Thymus (tissue), 11 donors: ENCODE results near the gene HSF4. TPM values are rescaled to one million over a fixed set of nuclear protein-coding genes. Genes with fewer than 3 reads are reported as not detected.

Experiments used
- DNase-seq, 9 donors: peaks; one replicate each; pipeline ENCODE4 v3.0.0-alpha.2; 2013; ENCODE audit warnings: low spot score in 9 of 9, low read depth in 6 of 9, missing footprints in 1 of 9
- H3K27ac ChIP-seq, 2 donors: one replicate each; pipeline ENCODE4 v1.5.1; 2013; ENCODE audit warnings: control low read depth in 1 of 2, low read depth in 1 of 2, low read length in 1 of 2, mild to moderate bottlenecking in 1 of 2, moderate library complexity in 1 of 2
- H3K27me3 ChIP-seq, 2 donors: one replicate each; pipeline ENCODE4 v1.5.1; 2013; ENCODE audit warnings: low read length in 1 of 2; ENCODE audit not compliant: control insufficient read depth in 2 of 2, insufficient read depth in 1 of 2
- H3K36me3 ChIP-seq, 2 donors: one replicate each; pipeline ENCODE4 v1.5.1; 2013; ENCODE audit warnings: low read length in 1 of 2, mild to moderate bottlenecking in 1 of 2, moderate library complexity in 1 of 2; ENCODE audit not compliant: control insufficient read depth in 2 of 2, insufficient read depth in 2 of 2
- H3K4me1 ChIP-seq, 2 donors: one replicate each; pipeline ENCODE4 v1.5.1; 2013; ENCODE audit warnings: low read length in 2 of 2; ENCODE audit not compliant: control insufficient read depth in 2 of 2, insufficient read depth in 2 of 2
- H3K4me3 ChIP-seq, 2 donors: one replicate each; pipeline ENCODE4 v1.5.1; 2013; ENCODE audit warnings: low read length in 2 of 2, control low read depth in 1 of 2, mild to moderate bottlenecking in 1 of 2
- H3K9me3 ChIP-seq, 2 donors: one replicate each; pipeline ENCODE4 v1.5.1; 2013; ENCODE audit warnings: low read length in 1 of 2, mild to moderate bottlenecking in 1 of 2; ENCODE audit not compliant: control insufficient read depth in 2 of 2, insufficient read depth in 1 of 2
- WGBS: extraction: QIAGEN DNeasy Blood & Tissue Kit; methylation state at CpG from one replicate; pipeline ENCODE4 v1.1.7; 2013; 5-methylcytosine and 5-hydroxymethylcytosine counted together
- polyA plus RNA-seq: library from polyadenylated mRNA; stranded (reverse); fragments of 200-250 nt; gene quantifications from one replicate; pipeline ENCODE4 v1.2.3, GENCODE V29; 2013
- total RNA-seq: library from RNA; stranded (reverse); fragments of 120-200 nt; gene quantifications from one replicate; pipeline ENCODE4 v1.2.4, GENCODE V29; 2013
- donor health status: healthy.

HSF4 gene
- total and polyA plus RNA-seq, 2 donors, result 4.1 to 50.8 TPM

DNA sequence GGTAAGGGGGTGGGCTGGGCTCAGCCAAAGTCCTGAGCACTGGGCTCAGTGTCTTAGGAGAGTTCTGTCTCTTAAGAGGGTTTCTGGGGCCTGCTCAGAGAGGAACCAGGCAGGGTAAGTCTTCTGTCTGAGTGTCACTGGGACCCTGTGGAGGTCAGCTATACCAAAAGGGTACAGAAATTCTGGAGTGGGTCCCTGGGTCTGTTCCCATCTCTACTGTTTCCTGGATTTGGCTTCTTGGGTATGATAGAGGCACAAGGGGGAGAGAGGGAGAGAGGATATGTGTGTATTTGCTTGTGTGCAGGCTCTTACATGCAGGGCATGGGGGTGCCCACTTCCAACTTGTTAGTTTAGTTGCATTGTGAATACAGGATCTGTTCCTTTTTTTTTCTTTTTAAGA is 29.0 kb downstream of the HSF4 start:
- Histone ChIP-seq H3K27me3 (peaks cover 0 to 9% of the 10 kb centered on the region in 2 donors), H3K4me1 (peaks cover 19 to 21% of the 10 kb centered on the region in 2 donors), H3K36me3 (peaks cover 43 to 52% of the 10 kb centered on the region in 2 donors), H3K27ac (no peak overlapping the region), H3K4me3 (no peak overlapping the region), H3K9me3 (no peaks in the 10 kb centered on the region)
- no peak for DNase-seq

DNA sequence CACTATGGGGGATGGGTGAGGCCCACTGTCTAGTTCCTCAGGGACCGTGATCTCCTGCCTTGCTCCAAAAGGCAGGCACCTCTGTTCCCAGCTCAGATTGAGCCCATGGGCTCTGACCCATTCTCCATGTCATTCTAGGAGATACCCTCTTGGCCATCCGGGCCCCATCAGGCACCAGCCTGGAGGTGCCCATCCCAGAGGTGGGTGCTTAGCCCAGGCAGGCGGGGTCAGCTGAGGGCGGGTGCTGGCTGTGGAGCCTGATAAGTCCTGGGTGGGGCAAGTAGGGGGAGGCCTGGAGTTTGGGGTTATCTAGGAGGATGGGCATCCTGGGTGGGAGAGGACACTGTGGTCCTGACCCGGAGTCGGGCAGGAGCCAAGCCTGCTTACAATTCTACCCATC is 29.7 kb downstream of the HSF4 start:
- WGBS, result 96% methylated on average over 6 of the region's 6 CpGs

DNA sequence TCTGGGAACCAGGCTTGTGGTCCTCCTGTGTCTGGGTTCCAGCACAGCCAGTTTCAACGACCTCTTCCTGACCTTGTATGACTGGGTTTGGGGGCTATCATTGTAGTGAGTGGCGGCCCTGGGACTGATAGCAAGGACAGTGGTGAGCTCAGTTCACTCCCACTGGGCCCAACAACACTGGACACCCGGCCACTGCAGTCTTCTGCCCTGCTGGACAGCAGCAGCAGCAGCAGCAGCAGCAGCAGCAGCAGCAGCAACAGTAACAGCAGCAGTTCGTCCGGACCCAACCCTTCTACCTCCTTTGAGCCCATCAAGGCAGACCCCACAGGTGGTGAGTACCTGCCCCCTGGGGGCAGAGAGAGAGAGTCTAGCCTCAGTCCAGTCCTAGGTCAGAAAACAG is 31.1 kb downstream of the HSF4 start:
- H3K4me1 ChIP-seq, result peaks cover 19 to 21% of the 10 kb centered on the region in 2 donors
- no peaks in the 10 kb centered on the region for H3K9me3 ChIP-seq
- no peak overlapping the region for H3K27ac ChIP-seq
- peaks cover 61 to 63% of the 10 kb centered on the region in 2 donors for H3K36me3 ChIP-seq
- no peaks in the 10 kb centered on the region for H3K27me3 ChIP-seq
- no peak overlapping the region for H3K4me3 ChIP-seq
- DNase-seq, result no peak
- 97% methylated on average over 5 of the region's 5 CpGs for WGBS

More for the DNA sequence above, 29.7 kb downstream of the HSF4 start:
- Histone ChIP-seq H3K4me1 (peaks cover 19 to 21% of the 10 kb centered on the region in 2 donors), H3K9me3 (no peaks in the 10 kb centered on the region), H3K27ac (no peak overlapping the region), H3K4me3 (no peak overlapping the region), H3K27me3 (peaks cover 0 to 7% of the 10 kb centered on the region in 2 donors), H3K36me3 (peaks cover 49 to 54% of the 10 kb centered on the region in 2 donors)
- DNase-seq, result no peak

DNA sequence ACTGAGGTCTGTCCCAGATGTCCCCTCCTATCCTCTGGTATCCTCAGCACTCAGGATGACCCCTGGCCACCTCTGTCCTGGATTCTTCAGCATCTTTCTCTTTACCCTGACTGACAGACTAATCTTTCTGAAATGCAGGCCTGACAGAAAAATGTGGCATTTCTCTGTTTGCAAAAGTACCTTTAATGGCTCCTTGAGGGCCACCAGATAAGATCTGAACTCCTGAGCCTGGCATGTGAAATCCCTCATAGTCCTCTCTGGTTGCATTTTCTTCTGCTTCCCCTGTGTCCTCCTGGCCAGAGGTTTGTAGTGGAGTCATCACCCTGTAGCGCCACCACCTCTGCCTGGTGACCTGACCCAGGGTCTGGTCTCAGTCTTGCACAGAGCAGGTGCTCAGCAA is 32.3 kb downstream of the HSF4 start:
- peaks cover 68 to 75% of the 10 kb centered on the region in 2 donors for H3K36me3 ChIP-seq
- DNase-seq, result no peak
- no peaks in the 10 kb centered on the region for H3K9me3 ChIP-seq
- 98% methylated on average over 1 of the region's 1 CpG for WGBS
- H3K4me3 ChIP-seq, result no peak overlapping the region
- H3K27me3 ChIP-seq, result no peaks in the 10 kb centered on the region
- H3K27ac ChIP-seq, result no peak overlapping the region
- H3K4me1 ChIP-seq, result peaks cover 13 to 15% of the 10 kb centered on the region in 2 donors

DNA sequence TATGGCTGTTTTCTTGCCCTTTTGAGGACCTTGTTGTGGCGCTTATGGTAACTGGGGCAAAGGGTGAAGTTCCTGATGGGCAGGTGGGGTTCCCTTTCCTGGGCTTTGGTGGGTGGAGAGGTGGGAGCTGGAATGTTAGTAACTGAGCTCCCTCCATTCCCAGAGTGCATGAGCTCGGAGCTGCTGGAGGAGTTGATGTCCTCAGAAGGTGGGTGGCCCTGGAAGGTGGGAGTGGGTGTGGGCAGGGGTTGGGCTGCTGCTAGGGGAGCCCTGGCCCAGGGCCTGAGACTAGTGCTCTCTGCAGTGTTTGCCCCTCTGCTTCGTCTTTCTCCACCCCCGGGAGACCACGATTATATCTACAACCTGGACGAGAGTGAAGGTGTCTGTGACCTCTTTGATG is 33.2 kb downstream of the HSF4 start:
- Histone ChIP-seq H3K27ac (no peak overlapping the region), H3K36me3 (peaks cover 76 to 83% of the 10 kb centered on the region in 2 donors), H3K9me3 (no peaks in the 10 kb centered on the region), H3K4me1 (peaks cover 9 to 11% of the 10 kb centered on the region in 2 donors), H3K27me3 (no peaks in the 10 kb centered on the region), H3K4me3 (no peak overlapping the region)
- 90% methylated on average over 6 of the region's 6 CpGs for WGBS
- DNase-seq, result no peak

DNA sequence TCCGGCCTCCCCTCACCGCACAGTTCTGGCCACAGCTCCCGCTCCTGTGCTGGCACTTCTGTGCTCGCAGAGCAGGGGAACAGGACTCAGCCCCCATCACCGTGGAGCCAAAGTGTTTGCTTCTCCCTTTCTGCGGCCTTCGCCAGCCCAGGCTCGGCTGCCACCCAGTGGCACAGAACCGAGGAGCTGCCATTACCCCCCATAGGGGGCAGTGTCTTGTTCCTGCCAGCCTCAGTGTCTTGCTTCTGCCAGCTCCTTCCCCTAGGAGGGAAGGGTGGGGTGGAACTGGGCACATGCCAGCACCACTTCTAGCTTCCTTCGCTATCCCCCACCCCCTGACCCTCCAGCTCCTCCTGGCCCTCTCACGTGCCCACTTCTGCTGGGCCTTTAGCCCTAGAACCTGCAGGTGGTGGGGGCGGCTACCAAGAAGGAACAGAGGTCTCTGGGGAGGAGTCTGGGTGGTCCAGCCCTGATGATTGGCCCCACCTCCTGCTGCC is 33.7 kb downstream of the HSF4 start:
- 89% methylated on average over 12 of the region's 12 CpGs for WGBS
- H3K36me3 ChIP-seq, result peaks cover 77 to 89% of the 10 kb centered on the region in 2 donors
- no peak overlapping the region for H3K4me3 ChIP-seq
- DNase-seq, result no peak
- H3K4me1 ChIP-seq, result peaks cover 3 to 6% of the 10 kb centered on the region in 2 donors
- H3K27me3 ChIP-seq, result no peaks in the 10 kb centered on the region
- H3K27ac ChIP-seq, result no peak overlapping the region
- no peaks in the 10 kb centered on the region for H3K9me3 ChIP-seq

DNA sequence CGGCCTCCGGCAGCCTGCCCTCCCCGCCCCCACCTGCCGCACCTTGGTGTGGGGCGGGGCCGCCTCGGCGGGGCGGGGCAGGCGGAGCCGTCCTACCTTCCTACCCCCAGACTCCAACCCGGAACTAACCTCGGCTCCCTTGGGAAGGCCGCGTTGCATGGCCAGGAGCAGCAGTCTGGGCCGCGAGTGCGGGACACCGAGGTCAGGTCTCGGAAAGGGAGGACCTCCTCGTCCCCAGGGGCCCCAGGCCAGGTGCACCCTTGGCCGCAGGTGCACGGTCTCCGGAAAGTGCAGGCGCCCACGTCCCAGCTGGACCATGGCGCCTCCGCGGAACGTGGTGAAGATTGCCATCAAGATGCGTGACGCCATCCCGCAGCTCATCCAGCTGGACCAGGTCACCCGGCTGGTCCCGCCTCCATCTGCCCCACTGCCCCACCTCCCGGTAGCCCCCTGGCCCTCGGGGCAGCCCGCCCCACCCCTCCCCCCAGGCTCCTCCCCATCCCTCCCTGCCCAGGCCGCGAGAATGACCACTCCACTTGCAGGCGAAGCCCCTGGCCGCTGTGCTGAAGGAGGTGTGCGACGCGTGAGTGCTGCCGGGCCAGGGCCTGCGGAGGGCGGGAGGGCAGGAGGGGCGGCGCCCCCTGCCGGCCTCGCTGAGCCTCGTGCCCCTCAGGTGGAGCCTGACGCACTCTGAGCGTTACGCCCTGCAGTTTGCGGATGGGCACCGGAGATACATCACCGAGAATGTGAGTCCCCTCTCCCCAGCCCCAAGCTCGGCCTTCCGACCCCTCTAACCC is 34.7 kb downstream of the HSF4 start, which contains the start of gene ELMO3:
ELMO3 (plus strand) TSS at position 121 of the 797 bp plus-strand sequence; CDS start at position 317, 196 bp downstream.
- H3K4me1 ChIP-seq, result no peaks in the 10 kb centered on the region

DNA sequence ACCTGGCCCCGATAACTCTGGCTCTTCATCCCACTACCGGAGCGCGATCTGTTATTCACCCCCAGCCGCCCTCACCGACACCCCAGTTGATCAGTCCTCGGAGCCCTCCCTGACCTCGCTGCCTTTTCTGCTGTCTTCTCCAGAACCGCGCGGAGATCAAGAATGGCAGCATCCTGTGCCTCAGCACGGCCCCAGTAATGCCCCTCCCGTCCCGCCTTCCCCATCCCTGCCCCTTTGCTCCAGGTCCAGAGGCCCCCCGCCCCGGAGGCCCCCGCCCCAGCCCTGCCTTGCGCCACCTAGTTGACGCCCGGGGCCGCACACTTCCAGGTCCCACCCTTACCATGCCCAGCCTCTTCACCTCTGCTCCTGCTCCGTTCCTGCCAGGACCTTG is 35.3 kb downstream of the HSF4 start:
- peaks cover 68 to 94% of the 10 kb centered on the region in 2 donors for H3K36me3 ChIP-seq
- DNase-seq, result no peak
- H3K4me3 ChIP-seq, result no peak overlapping the region
- H3K27ac ChIP-seq, result no peak overlapping the region
- H3K4me1 ChIP-seq, result no peaks in the 10 kb centered on the region
- no peaks in the 10 kb centered on the region for H3K9me3 ChIP-seq
- no peaks in the 10 kb centered on the region for H3K27me3 ChIP-seq
- WGBS, result 84% methylated on average over 22 of the region's 22 CpGs

More for the DNA sequence above, 34.7 kb downstream of the HSF4 start, which contains the start of gene ELMO3:
- Histone ChIP-seq H3K9me3 (no peaks in the 10 kb centered on the region), H3K4me3 (peak within 1 kb of the TSS in 1 of 2 donors; percentile 12), H3K36me3 (peaks cover 73 to 97% of the 10 kb centered on the region in 2 donors), H3K27me3 (no peaks in the 10 kb centered on the region), H3K27ac (no peak within 1 kb of the TSS)
- no peak for DNase-seq
- 93% methylated on average over 61 of the region's 61 CpGs for WGBS

DNA sequence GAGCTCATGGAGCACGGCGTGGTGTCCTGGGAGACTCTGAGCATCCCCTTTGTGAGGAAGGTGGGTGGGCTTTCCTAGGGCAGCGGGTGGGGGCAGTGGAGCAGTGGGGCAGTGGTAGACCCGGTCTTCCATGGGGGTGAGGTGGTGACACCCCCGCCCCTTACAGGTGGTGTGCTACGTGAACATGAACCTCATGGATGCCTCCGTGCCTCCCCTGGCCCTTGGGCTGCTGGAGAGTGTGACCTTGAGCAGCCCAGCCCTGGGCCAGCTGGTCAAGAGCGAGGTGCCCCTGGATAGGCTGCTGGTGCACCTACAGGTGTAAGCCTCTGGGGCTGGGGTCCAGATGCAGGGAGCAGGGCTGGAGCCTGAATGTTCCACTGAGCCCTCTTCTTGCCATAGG is 35.9 kb downstream of the HSF4 start:
- no peak for DNase-seq
- Histone ChIP-seq H3K27me3 (no peaks in the 10 kb centered on the region), H3K9me3 (no peaks in the 10 kb centered on the region), H3K36me3 (peaks cover 61 to 87% of the 10 kb centered on the region in 2 donors), H3K4me1 (no peaks in the 10 kb centered on the region), H3K4me3 (no peak overlapping the region), H3K27ac (no peak overlapping the region)
- 98% methylated on average over 8 of the region's 8 CpGs for WGBS
